HEK293 (cell line): Measurements from ENCODE around the gene GM2A.

Source experiments
- BCL6B ChIP-seq: fragments of 450-650 bp; formaldehyde crosslinking; IDR thresholded peaks from 2 replicates; pipeline ENCODE4 v1.5.1; 2017; ENCODE audit warnings: missing biosample characterization, missing genetic modification characterization
- CTCF ChIP-seq: fragments of 450-650 bp; formaldehyde crosslinking; IDR thresholded peaks from 2 replicates; pipeline ENCODE4 v1.5.1; 2016; ENCODE audit warnings: missing biosample characterization, missing genetic modification characterization
- GLIS1 ChIP-seq: fragments of 450-650 bp; formaldehyde crosslinking; IDR thresholded peaks from 2 replicates; pipeline ENCODE4 v1.5.1; 2016; ENCODE audit warnings: missing biosample characterization, missing genetic modification characterization
- KLF16 ChIP-seq: fragments of 450-650 bp; formaldehyde crosslinking; IDR thresholded peaks from 2 replicates; pipeline ENCODE4 v1.5.1; 2017; ENCODE audit warnings: missing biosample characterization, missing genetic modification characterization
- KLF17 ChIP-seq: fragments of 450-650 bp; formaldehyde crosslinking; IDR thresholded peaks from 2 replicates; pipeline ENCODE4 v1.5.1; 2016; ENCODE audit warnings: missing biosample characterization, missing genetic modification characterization
- REPIN1 ChIP-seq: fragments of 450-650 bp; formaldehyde crosslinking; IDR thresholded peaks from 2 replicates; pipeline ENCODE4 v1.5.1; 2017; ENCODE audit warnings: missing biosample characterization, missing genetic modification characterization, low read depth
- SP2 ChIP-seq: fragments of 450-650 bp; formaldehyde crosslinking; IDR thresholded peaks from 2 replicates; pipeline ENCODE4 v1.5.1; 2016; ENCODE audit warnings: missing biosample characterization, missing genetic modification characterization
- TCF7L2 ChIP-seq: IDR thresholded peaks from 2 replicates; pipeline ENCODE4 v1.6.1; 2011; ENCODE audit warnings: low read depth, mild to moderate bottlenecking, inconsistent platforms, low read length, moderate library complexity, borderline replicate concordance
- ZEB2 ChIP-seq: fragments of 450-650 bp; formaldehyde crosslinking; IDR thresholded peaks from 2 replicates; pipeline ENCODE4 v1.5.1; 2016; ENCODE audit warnings: missing biosample characterization, missing genetic modification characterization
- ZNF114 ChIP-seq: fragments of 450-650 bp; formaldehyde crosslinking; IDR thresholded peaks from 2 replicates; pipeline ENCODE4 v1.5.0; 2017; ENCODE audit warnings: missing biosample characterization, missing genetic modification characterization
- ZNF311 ChIP-seq: fragments of 450-650 bp; formaldehyde crosslinking; IDR thresholded peaks from 2 replicates; pipeline ENCODE4 v1.5.1; 2017; ENCODE audit warnings: missing biosample characterization, missing genetic modification characterization, borderline replicate concordance
- ZNF366 ChIP-seq: fragments of 450-650 bp; formaldehyde crosslinking; conservative IDR thresholded peaks from 2 replicates; pipeline ENCODE4 v1.5.1; 2016; ENCODE audit warnings: missing biosample characterization, missing genetic modification characterization
- ZNF704 ChIP-seq: fragments of 450-650 bp; formaldehyde crosslinking; IDR thresholded peaks from 2 replicates; pipeline ENCODE4 v1.5.1; 2016; ENCODE audit warnings: missing biosample characterization, missing genetic modification characterization
- ZSCAN18 ChIP-seq: fragments of 450-650 bp; formaldehyde crosslinking; IDR thresholded peaks from 2 replicates; pipeline ENCODE4 v1.5.1; 2016; ENCODE audit warnings: missing biosample characterization, missing genetic modification characterization

GRCh38 chr5:151257731-151258181 lies 4.8 kb downstream of the GM2A start:
- TF ChIP-seq ZNF311 (tag by site-specific recombination) = no peak
- TF ChIP-seq ZSCAN18 (tag by site-specific recombination) = no peak
- no peak for TF ChIP-seq CTCF
- no peak for TF ChIP-seq KLF17
- TF ChIP-seq KLF16 (tag by site-specific recombination) = no peak
- TF ChIP-seq REPIN1 (tag by site-specific recombination) = no peak
- TF ChIP-seq ZNF366 (tag by site-specific recombination) = no peak
- TF ChIP-seq TCF7L2 = no peak
- no peak for TF ChIP-seq SP2 (tag by site-specific recombination)
- no peak for TF ChIP-seq ZNF114 (tag by site-specific recombination)
- no peak for TF ChIP-seq BCL6B (tag by site-specific recombination)
- no peak for TF ChIP-seq ZEB2
- TF ChIP-seq ZNF704 (tag by site-specific recombination) = no peak
- TF ChIP-seq GLIS1 (tag by site-specific recombination) = no peak
